Inflammatory macrophage treated with lipopolysaccharide for 4 hours (primary cell): ENCODE data around the gene PDPK1.

Source experiments
- DNase-seq: peaks from one replicate; pipeline ENCODE4 v3.0.0-alpha.2; 2020

PDPK1 gene

GRCh38 chr16:2507665-2508064 lies 30.2 kb upstream of the PDPK1 start:
- peak; percentile 86 for DNase-seq

GRCh38 chr16:2508722-2509400 lies 29.0 kb upstream of the PDPK1 start:
- no peak for DNase-seq

- peak; percentile 28 for DNase-seq
These were observed 26.6 kb upstream of the PDPK1 start for GRCh38 chr16:2511128-2511800.

GRCh38 chr16:2511996-2512734 lies 25.7 kb upstream of the PDPK1 start:
- no peak for DNase-seq

- no peak for DNase-seq
These were observed 25.0 kb upstream of the PDPK1 start for GRCh38 chr16:2512735-2513404.

- DNase-seq = peak; percentile 91
These were observed 24.2 kb upstream of the PDPK1 start, which contains the start of gene ATP6V0C for GRCh38 chr16:2513405-2514332. Gene ATP6V0C, plus strand, starts transcription at chr16:2513952. Its CDS starts 152 bp downstream, at chr16:2514104.

- DNase-seq = peak; percentile 26
These were observed 23.3 kb upstream of the PDPK1 start for GRCh38 chr16:2514333-2515179.

- peak; percentile 57 for DNase-seq
These were observed 22.5 kb upstream of the PDPK1 start for GRCh38 chr16:2515180-2515851.

- DNase-seq = peak; percentile 89
These were observed 21.2 kb upstream of the PDPK1 start for GRCh38 chr16:2516391-2517240.

GRCh38 chr16:2517954-2518605 lies 19.7 kb upstream of the PDPK1 start:
- DNase-seq = peak; percentile 21

- DNase-seq = no peak
These were observed 18.8 kb upstream of the PDPK1 start for GRCh38 chr16:2518823-2519710.

GRCh38 chr16:2519711-2520080 lies 18.1 kb upstream of the PDPK1 start:
- DNase-seq = no peak

- peak; percentile 93 for DNase-seq
These were observed 17.6 kb upstream of the PDPK1 start, which contains the start of gene AMDHD2 for GRCh38 chr16:2520097-2520783. Gene AMDHD2, plus strand, starts transcription at chr16:2520371. Its CDS starts 88 bp downstream, at chr16:2520459.

- peak; percentile 38 for DNase-seq
These were observed 16.9 kb upstream of the PDPK1 start for GRCh38 chr16:2520784-2521531.

- no peak for DNase-seq
These were observed 14.0 kb upstream of the PDPK1 start for GRCh38 chr16:2523801-2524231.

GRCh38 chr16:2524339-2524938 lies 13.4 kb upstream of the PDPK1 start:
- DNase-seq = no peak
